HEK293 (cell line): ENCODE data around the gene ATG4B.

ENCODE experiments used
- CTCF ChIA-PET: fragments of 350-600 bp; formaldehyde crosslinking; extraction: SDS; loops from one replicate; lab custom pipeline; 2021; ENCODE audit warnings: antibody characterized with exemption; lab: Yijun Ruan, JAX
- POLR2A ChIA-PET: fragments of 300-600 bp; formaldehyde crosslinking; extraction: SDS; loops from one replicate; lab custom pipeline; 2020; ENCODE audit warnings: antibody characterized with exemption, inconsistent platforms; lab: Yijun Ruan, JAX
- H3K27ac ChIP-seq: fragments of 200-500 bp; sonication (Bioruptor generic); 2 replicates; pipeline ENCODE4 v1.5.1; 2014; ENCODE audit warnings: low read depth, low read length, control low read depth, inconsistent platforms; ENCODE audit errors: extremely low read depth
- H3K36me3 ChIP-seq, 2 experiments: fragments of 200-500 bp in 1 of 2; sonication (Bioruptor generic) in 1 of 2; 1 replicate in 1 of 2; 2 replicates in 1 of 2; pipeline ENCODE4 v1.5.1; 2014 to 2017; ENCODE audit warnings: inconsistent platforms in 2 of 2, low read length in 2 of 2; ENCODE audit not compliant: control insufficient read depth in 2 of 2, insufficient read depth in 1 of 2
- H3K4me1 ChIP-seq: fragments of 200-500 bp; sonication (Bioruptor generic); 2 replicates; pipeline ENCODE4 v1.5.1; 2014; ENCODE audit warnings: mild to moderate bottlenecking, low read length, inconsistent platforms; ENCODE audit not compliant: control insufficient read depth, insufficient read depth
- H3K4me3 ChIP-seq: 2 replicates; pipeline ENCODE4 v1.5.1; 2011; ENCODE audit warnings: low read depth, mild to moderate bottlenecking, control low read depth, low read length, moderate library complexity
- H3K9me3 ChIP-seq: fragments of 200-500 bp; sonication (Bioruptor generic); 2 replicates; pipeline ENCODE4 v1.5.1; 2014; ENCODE audit warnings: low read depth, low read length, inconsistent platforms; ENCODE audit not compliant: control insufficient read depth, insufficient read depth
- BCL11A ChIP-seq: fragments of 450-650 bp; formaldehyde crosslinking; IDR thresholded peaks from 2 replicates; pipeline ENCODE4 v1.5.1; 2016; ENCODE audit warnings: low read depth, missing biosample characterization, missing genetic modification characterization
- HOXA7 ChIP-seq: sonication (generic); formaldehyde crosslinking; IDR thresholded peaks from 2 replicates; pipeline ENCODE4 v1.8.1; 2022; ENCODE audit warnings: missing genetic modification reagents, borderline replicate concordance
- HOXC10 ChIP-seq: sonication (generic); formaldehyde crosslinking; IDR thresholded peaks from 2 replicates; pipeline ENCODE4 v1.8.1; 2023; ENCODE audit warnings: mild to moderate bottlenecking, missing genetic modification reagents
- MEIS1 ChIP-seq: sonication (generic); formaldehyde crosslinking; IDR thresholded peaks from 2 replicates; pipeline ENCODE4 v1.8.1; 2022; ENCODE audit warnings: missing genetic modification reagents, mild to moderate bottlenecking, borderline replicate concordance
- OVOL3 ChIP-seq: fragments of 450-650 bp; formaldehyde crosslinking; IDR thresholded peaks from 2 replicates; pipeline ENCODE4 v1.5.1; 2016; ENCODE audit warnings: missing biosample characterization, missing genetic modification characterization
- PATZ1 ChIP-seq: fragments of 450-650 bp; formaldehyde crosslinking; IDR thresholded peaks from 2 replicates; pipeline ENCODE4 v1.5.1; 2016; ENCODE audit warnings: missing biosample characterization, missing genetic modification characterization
- SP2 ChIP-seq: fragments of 450-650 bp; formaldehyde crosslinking; IDR thresholded peaks from 2 replicates; pipeline ENCODE4 v1.5.1; 2016; ENCODE audit warnings: missing biosample characterization, missing genetic modification characterization
- SP3 ChIP-seq: fragments of 450-650 bp; formaldehyde crosslinking; IDR thresholded peaks from 2 replicates; pipeline ENCODE4 v1.5.1; 2016; ENCODE audit warnings: missing biosample characterization, missing genetic modification characterization
- ZBTB7A ChIP-seq: fragments of 450-650 bp; formaldehyde crosslinking; IDR thresholded peaks from 2 replicates; pipeline ENCODE4 v1.5.1; 2016; ENCODE audit warnings: low read depth, missing biosample characterization, missing genetic modification characterization
- ZBTB8A ChIP-seq: fragments of 450-650 bp; formaldehyde crosslinking; IDR thresholded peaks from 2 replicates; pipeline ENCODE4 v1.5.1; 2016; ENCODE audit warnings: missing biosample characterization, missing genetic modification characterization
- ZIC2 ChIP-seq: fragments of 450-650 bp; formaldehyde crosslinking; IDR thresholded peaks from 2 replicates; pipeline ENCODE4 v1.5.1; 2016; ENCODE audit warnings: missing biosample characterization, missing genetic modification characterization
- ZNF138 ChIP-seq: fragments of 450-650 bp; formaldehyde crosslinking; IDR thresholded peaks from 2 replicates; pipeline ENCODE4 v1.5.1; 2016; ENCODE audit warnings: missing biosample characterization, missing genetic modification characterization, borderline replicate concordance
- ZNF16 ChIP-seq: fragments of 450-650 bp; formaldehyde crosslinking; IDR thresholded peaks from 2 replicates; pipeline ENCODE4 v1.5.1; 2016; ENCODE audit warnings: low read depth, missing biosample characterization, missing genetic modification characterization
- ZNF19 ChIP-seq: fragments of 450-650 bp; formaldehyde crosslinking; IDR thresholded peaks from 2 replicates; pipeline ENCODE4; 2016; ENCODE audit warnings: missing biosample characterization, missing genetic modification characterization, low read depth
- ZNF24 ChIP-seq: fragments of 450-650 bp; formaldehyde crosslinking; IDR thresholded peaks from 2 replicates; pipeline ENCODE4 v1.5.1; 2016; ENCODE audit warnings: missing biosample characterization, missing genetic modification characterization
- ZNF266 ChIP-seq: fragments of 450-650 bp; formaldehyde crosslinking; IDR thresholded peaks from 2 replicates; pipeline ENCODE4 v1.5.1; 2016; ENCODE audit warnings: missing biosample characterization, missing genetic modification characterization, low read depth
- ZNF366 ChIP-seq: fragments of 450-650 bp; formaldehyde crosslinking; conservative IDR thresholded peaks from 2 replicates; pipeline ENCODE4 v1.5.1; 2016; ENCODE audit warnings: missing biosample characterization, missing genetic modification characterization
- ZNF391 ChIP-seq: fragments of 450-650 bp; formaldehyde crosslinking; IDR thresholded peaks from 2 replicates; pipeline ENCODE4 v1.5.1; 2016; ENCODE audit warnings: low read depth, missing biosample characterization, missing genetic modification characterization, borderline replicate concordance
- ZNF514 ChIP-seq: fragments of 450-650 bp; formaldehyde crosslinking; IDR thresholded peaks from 2 replicates; pipeline ENCODE4 v1.5.1; 2016; ENCODE audit warnings: missing biosample characterization, missing genetic modification characterization
- ZNF529 ChIP-seq: fragments of 450-650 bp; formaldehyde crosslinking; IDR thresholded peaks from 2 replicates; pipeline ENCODE4 v1.5.1; 2017; ENCODE audit warnings: missing genetic modification characterization, missing biosample characterization; ENCODE audit not compliant: insufficient replicate concordance
- ZNF571 ChIP-seq: fragments of 450-650 bp; formaldehyde crosslinking; IDR thresholded peaks from 2 replicates; pipeline ENCODE4 v1.5.0; 2017; ENCODE audit warnings: missing biosample characterization, missing genetic modification characterization
- ZNF585B ChIP-seq: fragments of 450-650 bp; formaldehyde crosslinking; IDR thresholded peaks from 2 replicates; pipeline ENCODE4 v1.5.1; 2016; ENCODE audit warnings: missing biosample characterization, missing genetic modification characterization
- ZNF629 ChIP-seq: fragments of 450-650 bp; formaldehyde crosslinking; IDR thresholded peaks from 2 replicates; pipeline ENCODE4 v1.5.1; 2017; ENCODE audit warnings: missing biosample characterization, missing genetic modification characterization
- ZNF658 ChIP-seq: fragments of 450-650 bp; formaldehyde crosslinking; IDR thresholded peaks from 2 replicates; pipeline ENCODE4; 2016; ENCODE audit warnings: missing biosample characterization, missing genetic modification characterization
- ZNF837 ChIP-seq: fragments of 450-650 bp; formaldehyde crosslinking; IDR thresholded peaks from 2 replicates; pipeline ENCODE4 v1.5.1; 2016; ENCODE audit warnings: missing biosample characterization, missing genetic modification characterization
- ZNF843 ChIP-seq: fragments of 450-650 bp; formaldehyde crosslinking; IDR thresholded peaks from 2 replicates; pipeline ENCODE4 v1.5.1; 2016; ENCODE audit warnings: missing biosample characterization, missing genetic modification characterization
- TF ChIP-seq, protein P1 (sequence below): sonication (generic); formaldehyde crosslinking; IDR thresholded peaks from 2 replicates; pipeline ENCODE4 v1.8.1; 2022; ENCODE audit warnings: mild to moderate bottlenecking, moderate library complexity, missing genetic modification reagents
- TF ChIP-seq, protein P2 (sequence below): fragments of 450-650 bp; formaldehyde crosslinking; IDR thresholded peaks from 2 replicates; pipeline ENCODE4 v1.5.1; 2016; ENCODE audit warnings: missing biosample characterization, missing genetic modification characterization

ATG4B gene

DNA sequence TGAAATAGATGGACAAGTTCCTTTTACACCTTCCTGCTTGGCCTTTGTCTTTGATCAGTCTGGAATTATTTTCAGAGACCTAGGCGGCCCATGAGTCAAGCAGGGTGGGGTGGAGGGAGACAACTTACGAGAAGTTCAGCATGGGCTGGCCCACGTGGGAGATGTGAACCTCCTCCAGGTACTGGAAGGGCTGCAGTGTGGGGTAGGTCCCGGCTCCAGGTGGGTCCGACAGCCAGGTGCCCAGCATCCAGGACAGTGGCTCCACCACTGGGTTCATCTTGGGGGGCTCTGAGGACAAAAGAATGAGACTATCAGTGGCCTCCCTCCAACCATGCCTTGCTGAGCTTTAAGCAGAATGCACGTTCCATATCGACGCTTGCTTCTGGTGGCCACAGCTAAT is 31.3 kb upstream of the ATG4B start:
- Histone ChIP-seq H3K27ac (no peak overlapping the region), H3K4me1 (peaks cover 3% of the 10 kb centered on the region; the same call in 1 of the 2 replicates), H3K9me3 (no peaks in the 10 kb centered on the region), H3K36me3 (peaks cover 18 to 69% of the 10 kb centered on the region in 2 experiments; a peak in 2 of 3 replicates), H3K4me3 (no peak overlapping the region)
- TF ChIP-seq HOXA7 (CRISPR knock-in tag), result no peak
- TF ChIP-seq MEIS1 (CRISPR knock-in tag), result no peak
- TF ChIP-seq BCL11A (tag by site-specific recombination), result no peak
- TF ChIP-seq ZNF24 (tag by site-specific recombination), result no peak
- no peak for TF ChIP-seq ZNF138 (tag by site-specific recombination)
- no peak for TF ChIP-seq PATZ1 (tag by site-specific recombination)
- TF ChIP-seq ZBTB7A, result no peak
- TF ChIP-seq ZNF843 (tag by site-specific recombination), result no peak
- TF ChIP-seq, protein P1, sequence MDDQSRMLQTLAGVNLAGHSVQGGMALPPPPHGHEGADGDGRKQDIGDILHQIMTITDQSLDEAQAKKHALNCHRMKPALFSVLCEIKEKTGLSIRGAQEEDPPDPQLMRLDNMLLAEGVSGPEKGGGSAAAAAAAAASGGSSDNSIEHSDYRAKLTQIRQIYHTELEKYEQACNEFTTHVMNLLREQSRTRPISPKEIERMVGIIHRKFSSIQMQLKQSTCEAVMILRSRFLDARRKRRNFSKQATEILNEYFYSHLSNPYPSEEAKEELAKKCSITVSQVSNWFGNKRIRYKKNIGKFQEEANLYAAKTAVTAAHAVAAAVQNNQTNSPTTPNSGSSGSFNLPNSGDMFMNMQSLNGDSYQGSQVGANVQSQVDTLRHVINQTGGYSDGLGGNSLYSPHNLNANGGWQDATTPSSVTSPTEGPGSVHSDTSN, result no peak
- TF ChIP-seq OVOL3 (tag by site-specific recombination), result no peak
- POLR2A ChIA-PET, result no interaction called here
- CTCF ChIA-PET, result no interaction called here

GRCh38 chr2:241607162-241607885 is 30.2 kb upstream of the ATG4B start:
- no peaks in the 10 kb centered on the region for H3K9me3 ChIP-seq
- H3K27ac ChIP-seq, result no peak overlapping the region
- TF ChIP-seq ZNF529 (tag by site-specific recombination) (no peak), ZNF585B (tag by site-specific recombination) (no peak), ZNF629 (tag by site-specific recombination) (no peak)
- peaks cover 18 to 62% of the 10 kb centered on the region in 2 experiments; a peak in 2 of 3 replicates for H3K36me3 ChIP-seq
- ChIA-PET CTCF (no interaction called here), POLR2A (no interaction called here)
- H3K4me1 ChIP-seq, result peaks cover 3% of the 10 kb centered on the region; the same call in 1 of the 2 replicates
- no peak overlapping the region for H3K4me3 ChIP-seq

DNA sequence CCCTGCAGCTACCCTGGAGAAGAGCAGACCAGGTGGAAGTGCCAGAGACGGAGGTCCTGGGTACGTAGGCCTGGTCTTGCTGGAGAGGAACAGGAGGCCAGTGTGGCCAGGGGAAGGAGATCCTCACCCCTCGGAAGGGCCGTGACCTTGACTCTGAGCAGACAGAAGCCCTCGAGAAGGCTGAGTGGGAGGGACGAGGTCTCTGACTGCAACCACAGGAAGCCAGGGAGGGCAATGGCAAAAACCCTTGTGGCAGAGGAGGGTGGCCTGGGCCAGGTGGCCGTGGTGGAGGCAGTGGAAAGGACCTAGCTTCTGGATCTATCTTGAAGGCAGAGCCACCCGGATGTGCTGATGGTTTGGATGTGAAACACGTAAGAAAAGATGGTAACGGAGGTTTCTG is 28.6 kb upstream of the ATG4B start:
- Histone ChIP-seq H3K36me3 (peaks cover 18 to 52% of the 10 kb centered on the region in 2 experiments; a peak in 2 of 3 replicates), H3K4me3 (no peak overlapping the region), H3K9me3 (no peaks in the 10 kb centered on the region), H3K4me1 (peaks cover 5% of the 10 kb centered on the region; the same call in 1 of the 2 replicates), H3K27ac (no peak overlapping the region)
- CTCF ChIA-PET, result interaction anchor here (1.5 kb wide), 1 partner anchor 15 kb away, joined by 3 read pairs; no protein-coding TSS in a partner anchor
- POLR2A ChIA-PET, result no interaction called here
- no peak for TF ChIP-seq ZNF837 (tag by site-specific recombination)
- no peak for TF ChIP-seq ZNF514 (tag by site-specific recombination)
- no peak for TF ChIP-seq ZBTB8A (tag by site-specific recombination)
- no peak for TF ChIP-seq ZNF658 (tag by site-specific recombination)
- no peak for TF ChIP-seq HOXC10
- no peak for TF ChIP-seq ZNF843 (tag by site-specific recombination)
- TF ChIP-seq, protein P2, sequence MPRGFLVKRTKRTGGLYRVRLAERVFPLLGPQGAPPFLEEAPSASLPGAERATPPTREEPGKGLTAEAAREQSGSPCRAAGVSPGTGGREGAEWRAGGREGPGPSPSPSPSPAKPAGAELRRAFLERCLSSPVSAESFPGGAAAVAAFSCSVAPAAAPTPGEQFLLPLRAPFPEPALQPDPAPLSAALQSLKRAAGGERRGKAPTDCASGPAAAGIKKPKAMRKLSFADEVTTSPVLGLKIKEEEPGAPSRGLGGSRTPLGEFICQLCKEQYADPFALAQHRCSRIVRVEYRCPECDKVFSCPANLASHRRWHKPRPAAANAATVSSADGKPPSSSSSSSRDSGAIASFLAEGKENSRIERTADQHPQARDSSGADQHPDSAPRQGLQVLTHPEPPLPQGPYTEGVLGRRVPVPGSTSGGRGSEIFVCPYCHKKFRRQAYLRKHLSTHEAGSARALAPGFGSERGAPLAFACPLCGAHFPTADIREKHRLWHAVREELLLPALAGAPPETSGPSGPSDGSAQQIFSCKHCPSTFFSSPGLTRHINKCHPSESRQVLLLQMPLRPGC, result no peak
- TF ChIP-seq SP3 (tag by site-specific recombination), result no peak
- no peak for TF ChIP-seq ZNF391 (tag by site-specific recombination)
- no peak for TF ChIP-seq SP2 (tag by site-specific recombination)
- TF ChIP-seq ZNF266 (tag by site-specific recombination), result no peak
- no peak for TF ChIP-seq ZNF366 (tag by site-specific recombination)
- TF ChIP-seq ZNF19, result no peak
- TF ChIP-seq ZIC2 (tag by site-specific recombination), result no peak
- no peak for TF ChIP-seq ZNF571 (tag by site-specific recombination)
- TF ChIP-seq ZNF16 (tag by site-specific recombination), result no peak
- TF ChIP-seq, all 188 proteins: peak for 0
